K562 (cell line): ENCODE data around the gene MDK. TPM values are rescaled to one million over a fixed set of nuclear protein-coding genes. Genes with fewer than 3 reads are reported as not detected.

ENCODE experiments used
- CXXC5 ChIP-seq: fragments of 250-450 bp; sonication (Bioruptor Pico); IDR thresholded peaks from 2 replicates; pipeline ENCODE4 v1.8.0; 2022; ENCODE audit warnings: inconsistent platforms, mild to moderate bottlenecking, moderate library complexity
- HEY1 ChIP-seq: fragments of 250-450 bp; sonication (Bioruptor Pico); IDR thresholded peaks from 2 replicates; pipeline ENCODE4 v1.5.0; 2020; ENCODE audit warnings: mild to moderate bottlenecking, moderate library complexity, borderline replicate concordance
- HNRNPL ChIP-seq: fragments of 200-400 bp; formaldehyde crosslinking; IDR thresholded peaks from 2 replicates; pipeline ENCODE4 v1.6.1; 2017; ENCODE audit warnings: low read depth, mild to moderate bottlenecking, low read length
- KAT7 ChIP-seq: sonication (generic); formaldehyde crosslinking; IDR thresholded peaks from 2 replicates; pipeline ENCODE4 v1.8.0; 2022; ENCODE audit warnings: missing genetic modification reagents, mild to moderate bottlenecking, borderline replicate concordance
- MYC ChIP-seq, 2 experiments: fragments of 250-450 bp in 1 of 2; sonication (Bioruptor Pico) in 1 of 2; IDR thresholded peaks; 2 replicates each; pipeline versions ENCODE4 v1.5.1 to v1.6.1; 2012 to 2021; ENCODE audit warnings: low read depth in 2 of 2, borderline replicate concordance in 1 of 2, improper control_type of control experiment in 1 of 2, low read length in 1 of 2, mild to moderate bottlenecking in 1 of 2, moderate library complexity in 1 of 2
- POLR2AphosphoS5 ChIP-seq: IDR thresholded peaks from 2 replicates; pipeline ENCODE4 v1.6.1; 2011; ENCODE audit warnings: mild to moderate bottlenecking, low read depth, low read length, moderate library complexity; ENCODE audit not compliant: control insufficient read depth, insufficient read depth
- RBFOX2 ChIP-seq: fragments of 200-400 bp; formaldehyde crosslinking; IDR thresholded peaks from 2 replicates; pipeline ENCODE4 v1.6.1; 2017; ENCODE audit warnings: low read depth, mild to moderate bottlenecking, low read length, moderate library complexity
- SMAD4 ChIP-seq: fragments of 250-450 bp; sonication (Bioruptor Pico); conservative IDR thresholded peaks from 2 replicates; pipeline ENCODE4 v1.8.0; 2021; ENCODE audit warnings: inconsistent platforms, mild to moderate bottlenecking, moderate library complexity
- ZC3H8 ChIP-seq: fragments of 450-650 bp; IDR thresholded peaks from 2 replicates; pipeline ENCODE4 v1.6.1; 2017
- ZNF561 ChIP-seq: fragments of 450-650 bp; formaldehyde crosslinking; conservative IDR thresholded peaks from 2 replicates; pipeline ENCODE4 v1.4.0; 2020; ENCODE audit warnings: mild to moderate bottlenecking, moderate library complexity
- ZNF584 ChIP-seq: fragments of 200-800 bp; sonication (Bioruptor generic); IDR thresholded peaks from 2 replicates; pipeline ENCODE4 v1.6.1; 2016; ENCODE audit warnings: low read depth, mild to moderate bottlenecking, missing genetic modification characterization, missing compliant biosample characterization
- polyA plus RNA-seq, 8 experiments: library from polyadenylated mRNA; depleted of rRNA in 4 of 8; stranded (reverse) in 5 of 8; unstranded in 3 of 8; fragments of >200 nt; fragmentation: Nextera tagmentation in 2 of 8; fragmentation: Illumina TruSeq in 1 of 8; extraction: Ambion mirVana in 2 of 8; extraction: Trizol in 1 of 8; gene quantifications; 2 replicates each; pipeline versions ENCODE4 v1.2.1 to v1.2.3, GENCODE V29; 2011 to 2014; ENCODE audit warnings: inconsistent platforms in 1 of 8, missing spikeins in 1 of 8
- total RNA-seq, 7 experiments: library from RNA; depleted of rRNA in 6 of 7; stranded (reverse); fragments of >200 nt in 6 of 7; fragmentation: Illumina TruSeq in 2 of 7; extraction: Trizol in 2 of 7; gene quantifications; 2 replicates each; pipeline versions ENCODE4 v1.2.1 to v1.2.3, GENCODE V29; 2011 to 2021; ENCODE audit warnings: low replicate concordance in 1 of 7
- TF ChIP-seq, protein P1 (sequence below), 2 experiments: fragments of 450-650 bp; conservative IDR thresholded peaks; 2 replicates each; pipeline ENCODE4 v1.6.1; 2017; ENCODE audit warnings: mild to moderate bottlenecking in 2 of 2, moderate library complexity in 2 of 2
- TF ChIP-seq, protein P2 (sequence below), 2 experiments: fragments of 450-650 bp in 1 of 2; sonication (generic) in 1 of 2; formaldehyde crosslinking in 1 of 2; IDR thresholded peaks; 2 replicates each; pipeline versions ENCODE4 v1.7.1 to v1.9.0; 2016 to 2022; ENCODE audit warnings: inconsistent platforms in 1 of 2, mild to moderate bottlenecking in 1 of 2, missing genetic modification reagents in 1 of 2

The MDK gene
- total and polyA plus RNA-seq, 9 of the 15 experiments (the other 6 are each of a cell fraction or from before 2014, with no cell fraction given) = 20.7 to 700 (median 350) TPM

DNA sequence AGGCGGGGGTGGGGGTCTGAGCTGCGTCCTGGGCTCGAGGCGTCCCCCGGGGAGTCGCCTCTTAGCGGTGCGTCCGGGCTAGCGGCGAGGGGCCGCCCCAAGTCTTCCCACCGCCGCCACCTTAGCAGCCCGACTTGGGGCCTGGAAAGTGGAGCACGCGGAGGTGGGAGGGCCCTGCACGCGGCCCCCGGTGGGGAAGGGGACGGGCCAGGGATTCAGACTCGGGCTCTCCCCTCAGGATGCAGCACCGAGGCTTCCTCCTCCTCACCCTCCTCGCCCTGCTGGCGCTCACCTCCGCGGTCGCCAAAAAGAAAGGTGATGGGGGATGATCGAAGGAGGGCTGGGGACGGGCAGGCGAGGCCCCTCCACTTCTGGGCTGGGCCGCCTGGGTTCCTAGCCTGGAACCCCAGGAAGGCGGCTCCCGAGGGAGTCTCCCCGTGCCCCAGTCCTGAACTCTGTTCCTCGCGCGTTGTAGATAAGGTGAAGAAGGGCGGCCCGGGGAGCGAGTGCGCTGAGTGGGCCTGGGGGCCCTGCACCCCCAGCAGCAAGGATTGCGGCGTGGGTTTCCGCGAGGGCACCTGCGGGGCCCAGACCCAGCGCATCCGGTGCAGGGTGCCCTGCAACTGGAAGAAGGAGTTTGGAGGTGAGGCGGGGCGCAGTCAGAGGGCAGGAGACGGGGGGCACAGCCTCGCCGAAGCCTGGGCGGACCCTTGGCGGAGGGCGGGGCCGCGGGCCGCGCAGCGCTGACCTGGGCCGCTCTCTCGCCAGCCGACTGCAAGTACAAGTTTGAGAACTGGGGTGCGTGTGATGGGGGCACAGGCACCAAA is 563 bp downstream of the MDK start (continued):
- TF ChIP-seq, protein P1, sequence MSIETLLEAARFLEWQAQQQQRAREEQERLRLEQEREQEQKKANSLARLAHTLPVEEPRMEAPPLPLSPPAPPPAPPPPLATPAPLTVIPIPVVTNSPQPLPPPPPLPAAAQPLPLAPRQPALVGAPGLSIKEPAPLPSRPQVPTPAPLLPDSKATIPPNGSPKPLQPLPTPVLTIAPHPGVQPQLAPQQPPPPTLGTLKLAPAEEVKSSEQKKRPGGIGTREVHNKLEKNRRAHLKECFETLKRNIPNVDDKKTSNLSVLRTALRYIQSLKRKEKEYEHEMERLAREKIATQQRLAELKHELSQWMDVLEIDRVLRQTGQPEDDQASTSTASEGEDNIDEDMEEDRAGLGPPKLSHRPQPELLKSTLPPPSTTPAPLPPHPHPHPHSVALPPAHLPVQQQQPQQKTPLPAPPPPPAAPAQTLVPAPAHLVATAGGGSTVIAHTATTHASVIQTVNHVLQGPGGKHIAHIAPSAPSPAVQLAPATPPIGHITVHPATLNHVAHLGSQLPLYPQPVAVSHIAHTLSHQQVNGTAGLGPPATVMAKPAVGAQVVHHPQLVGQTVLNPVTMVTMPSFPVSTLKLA (conservative IDR thresholded peaks at IDR 0.05) = peak; percentile 47 to 61; a peak in 3 of 4 replicates
- TF ChIP-seq ZNF561 (CRISPR knock-in tag) = no peak
- peak; percentile 62; the same call in 1 of the 2 replicates for TF ChIP-seq KAT7
- TF ChIP-seq ZC3H8 = no peak
- no peak for TF ChIP-seq ZNF584 (CRISPR knock-in tag)
- no peak for TF ChIP-seq HEY1 (CRISPR knock-in tag)
- TF ChIP-seq RBFOX2 = peak; percentile 75; the same call in 1 of the 2 replicates
- 0 out of 2 replicates have a peak, but pooled peaks have one; percentile 38 for TF ChIP-seq SMAD4 (CRISPR knock-in tag)
- peak; percentile 85 for TF ChIP-seq MYC (IDR thresholded peaks at IDR 0.05; ENCODE audit: low read depth, low read length)
- 0 out of 2 replicates have a peak, but pooled peaks have one; percentile 32 for TF ChIP-seq MYC (CRISPR knock-in tag; IDR thresholded peaks at IDR 0.05; ENCODE audit: borderline replicate concordance, low read depth)
- TF ChIP-seq HNRNPL = peak; percentile 69; the same call in 1 of the 2 replicates
- TF ChIP-seq, protein P2, sequence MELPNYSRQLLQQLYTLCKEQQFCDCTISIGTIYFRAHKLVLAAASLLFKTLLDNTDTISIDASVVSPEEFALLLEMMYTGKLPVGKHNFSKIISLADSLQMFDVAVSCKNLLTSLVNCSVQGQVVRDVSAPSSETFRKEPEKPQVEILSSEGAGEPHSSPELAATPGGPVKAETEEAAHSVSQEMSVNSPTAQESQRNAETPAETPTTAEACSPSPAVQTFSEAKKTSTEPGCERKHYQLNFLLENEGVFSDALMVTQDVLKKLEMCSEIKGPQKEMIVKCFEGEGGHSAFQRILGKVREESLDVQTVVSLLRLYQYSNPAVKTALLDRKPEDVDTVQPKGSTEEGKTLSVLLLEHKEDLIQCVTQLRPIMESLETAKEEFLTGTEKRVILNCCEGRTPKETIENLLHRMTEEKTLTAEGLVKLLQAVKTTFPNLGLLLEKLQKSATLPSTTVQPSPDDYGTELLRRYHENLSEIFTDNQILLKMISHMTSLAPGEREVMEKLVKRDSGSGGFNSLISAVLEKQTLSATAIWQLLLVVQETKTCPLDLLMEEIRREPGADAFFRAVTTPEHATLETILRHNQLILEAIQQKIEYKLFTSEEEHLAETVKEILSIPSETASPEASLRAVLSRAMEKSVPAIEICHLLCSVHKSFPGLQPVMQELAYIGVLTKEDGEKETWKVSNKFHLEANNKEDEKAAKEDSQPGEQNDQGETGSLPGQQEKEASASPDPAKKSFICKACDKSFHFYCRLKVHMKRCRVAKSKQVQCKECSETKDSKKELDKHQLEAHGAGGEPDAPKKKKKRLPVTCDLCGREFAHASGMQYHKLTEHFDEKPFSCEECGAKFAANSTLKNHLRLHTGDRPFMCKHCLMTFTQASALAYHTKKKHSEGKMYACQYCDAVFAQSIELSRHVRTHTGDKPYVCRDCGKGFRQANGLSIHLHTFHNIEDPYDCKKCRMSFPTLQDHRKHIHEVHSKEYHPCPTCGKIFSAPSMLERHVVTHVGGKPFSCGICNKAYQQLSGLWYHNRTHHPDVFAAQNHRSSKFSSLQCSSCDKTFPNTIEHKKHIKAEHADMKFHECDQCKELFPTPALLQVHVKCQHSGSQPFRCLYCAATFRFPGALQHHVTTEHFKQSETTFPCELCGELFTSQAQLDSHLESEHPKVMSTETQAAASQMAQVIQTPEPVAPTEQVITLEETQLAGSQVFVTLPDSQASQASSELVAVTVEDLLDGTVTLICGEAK (IDR thresholded peaks at IDR 0.05) = 0 out of 2 replicates have a peak, but pooled peaks have one; percentile 41
- TF ChIP-seq, protein P2 (CRISPR knock-in tag; IDR thresholded peaks at IDR 0.05) = no peak
- 0 out of 2 replicates have a peak, but pooled peaks have one; percentile 31 for TF ChIP-seq CXXC5
- peak; percentile 1; the same call in 1 of the 2 replicates for TF ChIP-seq POLR2AphosphoS5
